Omental fat pad (tissue), 4 donors: ENCODE results near the gene DLK2. TPM values are rescaled to one million over a fixed set of nuclear protein-coding genes. Genes with fewer than 3 reads are reported as not detected.
A peak's percentile ranks its signal among the peaks of the same experiment; 100 is the strongest.

ENCODE experiments used
- ATAC-seq: fragments of 150-250 bp; one replicate; pipeline ENCODE4 v1.9.1; 2016; ENCODE audit warnings: mild to moderate bottlenecking, moderate library complexity; ENCODE audit not compliant: low FRiP score
- DNase-seq: peaks from one replicate; pipeline ENCODE4 v3.0.0-alpha.2; 2019; ENCODE audit warnings: low spot score
- CTCF ChIP-seq, 3 donors: fragments of 450-650 bp; IDR thresholded peaks; one replicate each; pipeline ENCODE4 v1.5.1; 2016 to 2017; ENCODE audit warnings: antibody characterized with exemption in 3 of 3, mild to moderate bottlenecking in 3 of 3, moderate library complexity in 2 of 3
- total RNA-seq, 4 donors: library from RNA; depleted of rRNA; stranded (reverse); fragments of >200 nt; gene quantifications; one replicate each; pipeline ENCODE4 v1.1.0, GENCODE V29; 2016

DLK2 gene
- total RNA-seq, 4 donors from 2014 or later, result 1.1 to 1.5 (median 1.2) TPM; not detected in 1

- TF ChIP-seq CTCF (IDR thresholded peaks at IDR 0.05), result no peak
- DNase-seq (no peak), ATAC-seq (no peak)
These were observed 25.7 kb upstream of the DLK2 start for GRCh38 chr6:43481075-43481474.

- ATAC-seq (no peak), DNase-seq (no peak)
- TF ChIP-seq CTCF (IDR thresholded peaks at IDR 0.05), result no peak
These were observed 22.6 kb upstream of the DLK2 start for GRCh38 chr6:43478008-43478372.

- peak; percentile 92 for DNase-seq
- peak; percentile 100 for ATAC-seq
- TF ChIP-seq CTCF (IDR thresholded peaks at IDR 0.05), result no peak
These were observed 22.1 kb upstream of the DLK2 start, which contains the start of gene TJAP1 for GRCh38 chr6:43477235-43478007. Gene TJAP1, plus strand, starts transcription at chr6:43477570. Its CDS starts 21,432 bp downstream, at chr6:43499002.

- no peak for DNase-seq
- TF ChIP-seq CTCF (IDR thresholded peaks at IDR 0.05), result no peak
- no peak for ATAC-seq
These were observed 21.4 kb upstream of the DLK2 start for GRCh38 chr6:43476746-43477145.

GRCh38 chr6:43475516-43475915 is 20.2 kb upstream of the DLK2 start:
- DNase-seq (no peak), ATAC-seq (no peak)
- TF ChIP-seq CTCF (IDR thresholded peaks at IDR 0.05), result no peak

- TF ChIP-seq CTCF (IDR thresholded peaks at IDR 0.05), result no peak
- ATAC-seq, result no peak
- DNase-seq, result no peak
These were observed 17.2 kb upstream of the DLK2 start for GRCh38 chr6:43472515-43472914.

GRCh38 chr6:43471399-43471798 is 16.1 kb upstream of the DLK2 start:
- DNase-seq, result no peak
- TF ChIP-seq CTCF (IDR thresholded peaks at IDR 0.05), result no peak
- ATAC-seq, result no peak
